A549 treated with GW870086 at 1 μM for 4 hours (cell line): ENCODE data around the gene THOC3. TPM values are rescaled to one million over a fixed set of nuclear protein-coding genes. Genes with fewer than 3 reads are reported as not detected.

Experiments
- total RNA-seq: library from RNA; stranded (reverse); fragments of 200-300 nt; extraction: Qiagen RNA extraction; gene quantifications from 5 replicates; pipeline ENCODE4 v1.2.3, GENCODE V29; 2022; ENCODE audit warnings: low read depth

THOC3 gene, protein sequence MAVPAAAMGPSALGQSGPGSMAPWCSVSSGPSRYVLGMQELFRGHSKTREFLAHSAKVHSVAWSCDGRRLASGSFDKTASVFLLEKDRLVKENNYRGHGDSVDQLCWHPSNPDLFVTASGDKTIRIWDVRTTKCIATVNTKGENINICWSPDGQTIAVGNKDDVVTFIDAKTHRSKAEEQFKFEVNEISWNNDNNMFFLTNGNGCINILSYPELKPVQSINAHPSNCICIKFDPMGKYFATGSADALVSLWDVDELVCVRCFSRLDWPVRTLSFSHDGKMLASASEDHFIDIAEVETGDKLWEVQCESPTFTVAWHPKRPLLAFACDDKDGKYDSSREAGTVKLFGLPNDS
- total RNA-seq: 52.1 to 64.0 TPM (median 56.2 TPM) in 5 replicates

DNA sequence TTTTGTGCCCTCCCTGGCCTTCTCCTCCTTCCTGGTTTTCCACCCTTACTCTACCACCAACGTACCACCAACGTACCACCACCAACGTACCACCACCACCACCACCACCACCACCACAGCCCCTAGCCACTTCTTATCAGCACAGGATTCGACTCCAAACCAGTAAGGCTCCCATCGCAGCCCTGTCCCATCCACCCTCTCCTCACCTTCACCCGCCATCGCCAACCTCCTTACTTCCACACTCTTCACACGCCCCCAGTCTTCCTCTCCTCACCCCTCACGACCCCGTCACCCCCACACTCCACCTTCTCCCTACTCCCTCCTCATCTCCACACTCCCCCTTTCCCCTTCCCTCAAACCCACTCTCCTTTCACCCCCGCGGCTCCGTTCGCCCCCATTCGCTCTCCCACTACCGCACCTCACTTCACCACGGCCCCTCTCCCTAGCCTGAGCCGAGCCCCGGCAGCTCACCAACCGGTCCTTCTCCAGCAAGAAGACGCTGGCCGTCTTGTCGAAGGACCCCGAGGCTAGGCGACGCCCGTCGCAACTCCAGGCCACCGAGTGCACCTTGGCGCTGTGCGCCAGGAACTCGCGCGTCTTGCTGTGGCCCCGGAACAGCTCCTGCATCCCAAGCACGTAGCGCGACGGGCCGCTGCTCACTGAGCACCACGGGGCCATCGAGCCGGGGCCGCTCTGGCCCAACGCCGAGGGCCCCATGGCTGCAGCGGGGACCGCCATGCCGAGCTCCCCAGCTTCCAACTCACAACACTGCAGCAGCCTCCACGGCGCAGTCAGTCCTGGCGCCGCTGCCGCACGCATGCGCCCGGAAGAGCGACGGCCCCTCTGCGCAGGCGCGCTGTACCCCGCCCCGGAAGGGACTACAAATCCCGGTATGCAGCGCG, at the start of gene THOC3:
Gene THOC3 (minus strand): TSS at position 845 of the 902 bp plus-strand sequence. CDS start 107 bp downstream, at position 738.

Other genes starting within 250 kb of the THOC3 start
- gene CPLX2, start 96.7 kb downstream of the THOC3 start, total RNA-seq: 147 to 183 TPM (median 151 TPM) in 5 replicates